GM19240 (cell line): ENCODE results near the gene IKZF2.
A peak's percentile ranks its signal among the peaks of the same experiment; 100 is the strongest.

Experiments
- DNase-seq: peaks from one replicate; pipeline ENCODE4 v3.0.0; 2011; ENCODE audit warnings: low spot score; ENCODE audit not compliant: insufficient read length

Gene IKZF2

DNA sequence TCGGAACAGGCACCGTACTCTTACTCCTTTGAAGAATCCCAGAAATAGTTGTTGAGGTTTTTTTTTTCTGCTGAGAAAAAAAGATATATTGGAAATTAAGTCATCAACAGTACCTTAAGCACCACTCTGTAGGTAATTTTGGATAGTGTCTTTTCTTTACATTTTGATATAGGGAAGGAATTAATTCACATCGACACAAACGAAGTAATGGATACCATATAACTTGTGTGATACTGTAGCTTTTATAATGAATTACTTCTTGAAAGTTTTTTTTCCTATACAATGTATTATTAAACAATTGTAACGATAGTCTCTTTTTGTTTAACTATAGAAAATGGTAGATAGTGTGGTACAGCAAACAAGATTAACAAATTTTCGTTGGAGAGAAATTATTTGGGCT, 1.5 kb upstream of the IKZF2 start:
- no peak for DNase-seq

DNA sequence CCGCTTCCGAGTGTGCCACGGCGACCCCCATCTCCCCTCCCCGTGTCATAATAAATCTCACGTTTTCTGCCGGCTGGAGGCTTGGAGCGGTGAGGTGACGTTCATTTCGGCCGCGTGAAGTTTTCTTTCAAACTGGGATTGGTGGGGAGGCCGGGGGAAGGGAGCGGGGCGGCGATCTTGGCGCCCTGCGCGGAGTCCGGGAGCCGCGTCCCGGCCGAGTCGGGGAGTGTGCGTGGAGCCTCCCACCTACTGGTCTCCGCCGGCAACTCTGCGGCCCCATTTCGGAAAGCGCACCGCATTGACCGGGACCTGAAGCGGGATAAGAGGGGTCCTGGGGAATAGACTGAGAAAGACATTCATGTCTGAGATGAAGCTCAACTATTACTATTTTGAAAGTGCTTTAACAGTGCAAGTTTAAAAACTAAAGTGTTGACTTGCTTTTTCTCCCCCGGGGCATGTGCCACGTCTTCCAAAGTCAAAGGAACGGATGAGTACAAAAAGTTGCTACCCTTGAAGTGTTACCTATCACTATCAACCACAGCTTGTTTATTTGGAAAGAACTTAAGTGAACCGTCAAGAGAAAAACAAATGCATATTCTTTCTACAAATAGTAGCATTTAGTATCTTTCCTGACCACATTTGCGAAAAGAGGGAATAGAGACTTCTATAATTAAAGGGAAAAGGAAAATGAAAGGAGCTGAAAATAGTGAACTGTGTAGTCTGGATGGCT, 818 bp upstream of the IKZF2 start:
- DNase-seq, result no peak

DNA sequence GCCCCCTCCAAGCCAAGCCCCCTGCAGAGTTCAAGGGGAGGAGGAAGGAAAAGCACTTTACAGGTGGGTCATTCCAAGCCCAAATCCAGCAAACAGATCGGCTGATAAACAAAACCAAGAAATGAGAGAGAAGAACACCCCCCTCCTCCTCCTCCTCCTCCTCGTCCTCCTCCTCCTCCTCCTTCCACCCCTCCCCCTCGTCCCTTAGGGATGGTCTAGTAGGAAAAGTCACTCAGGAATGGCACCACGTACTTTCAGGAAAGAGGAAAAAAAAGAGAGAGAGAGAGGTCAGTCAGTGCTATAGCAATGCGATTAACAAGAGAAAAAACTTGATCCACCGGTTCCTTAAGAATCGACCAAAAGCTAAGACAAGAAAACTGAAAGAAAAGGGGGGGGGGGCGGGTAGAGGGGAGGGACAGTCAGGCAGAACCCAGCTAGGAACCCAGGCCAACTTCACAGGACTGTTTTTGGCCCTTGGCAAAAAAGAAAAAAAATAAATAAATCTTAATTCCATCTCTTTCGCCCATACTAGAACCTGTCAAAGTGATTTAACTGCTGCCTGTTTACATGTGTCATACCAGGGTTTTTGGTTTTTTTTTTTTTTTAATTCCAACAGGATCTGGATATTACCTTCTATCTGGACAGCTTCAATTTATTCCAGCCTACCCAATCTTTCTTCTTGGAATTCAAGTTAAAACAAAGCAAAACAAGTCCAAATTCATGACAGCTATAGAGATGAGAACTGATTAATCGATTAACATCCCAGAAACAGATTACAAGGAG, 906 bp downstream of the IKZF2 start:
- DNase-seq, result no peak

DNA sequence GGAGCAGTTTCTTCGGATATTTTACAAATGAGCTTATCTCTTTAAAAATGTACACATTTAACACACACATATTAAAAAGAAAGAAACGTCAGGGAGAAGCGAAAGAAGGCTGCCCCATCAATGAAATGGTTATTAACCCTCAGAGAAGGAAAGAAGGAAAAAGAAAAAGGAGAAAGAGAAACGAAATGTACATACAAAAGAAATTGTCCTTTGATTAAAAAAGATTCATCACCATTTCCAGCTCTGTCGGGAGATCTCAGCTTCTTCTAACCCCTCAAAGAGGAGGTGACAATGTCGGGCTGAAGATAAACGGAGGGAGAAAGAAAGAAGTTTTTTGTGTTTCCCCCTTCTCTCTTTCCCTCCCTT, 1.5 kb downstream of the IKZF2 start:
- no peak for DNase-seq

DNA sequence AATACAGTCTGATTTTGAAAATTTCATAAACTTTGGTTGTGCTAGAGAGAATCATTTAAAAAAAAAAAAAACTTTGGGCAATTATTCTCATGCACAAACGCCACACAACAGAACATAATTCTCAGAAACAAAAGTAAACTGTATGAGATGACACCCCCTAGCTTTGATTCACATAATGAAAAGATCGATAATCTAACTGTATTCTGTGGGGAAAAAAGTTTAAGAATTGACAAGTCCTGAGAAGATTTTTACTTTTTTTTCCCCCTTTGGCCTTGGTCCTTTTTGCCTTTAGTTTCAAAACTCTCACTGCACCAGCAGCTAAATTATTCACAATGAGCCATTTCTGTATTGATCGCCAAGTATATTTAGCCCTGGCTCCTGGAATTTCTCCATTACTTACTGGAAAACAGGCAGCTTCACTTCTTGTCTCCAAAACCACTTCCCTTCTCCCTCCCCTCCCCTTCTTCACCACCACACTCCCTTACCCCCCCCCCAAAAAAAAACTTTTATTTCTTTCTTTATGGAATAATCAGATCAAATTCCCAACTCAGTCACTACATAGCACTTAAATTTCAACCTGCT, 2.0 kb downstream of the IKZF2 start:
- DNase-seq, result no peak

DNA sequence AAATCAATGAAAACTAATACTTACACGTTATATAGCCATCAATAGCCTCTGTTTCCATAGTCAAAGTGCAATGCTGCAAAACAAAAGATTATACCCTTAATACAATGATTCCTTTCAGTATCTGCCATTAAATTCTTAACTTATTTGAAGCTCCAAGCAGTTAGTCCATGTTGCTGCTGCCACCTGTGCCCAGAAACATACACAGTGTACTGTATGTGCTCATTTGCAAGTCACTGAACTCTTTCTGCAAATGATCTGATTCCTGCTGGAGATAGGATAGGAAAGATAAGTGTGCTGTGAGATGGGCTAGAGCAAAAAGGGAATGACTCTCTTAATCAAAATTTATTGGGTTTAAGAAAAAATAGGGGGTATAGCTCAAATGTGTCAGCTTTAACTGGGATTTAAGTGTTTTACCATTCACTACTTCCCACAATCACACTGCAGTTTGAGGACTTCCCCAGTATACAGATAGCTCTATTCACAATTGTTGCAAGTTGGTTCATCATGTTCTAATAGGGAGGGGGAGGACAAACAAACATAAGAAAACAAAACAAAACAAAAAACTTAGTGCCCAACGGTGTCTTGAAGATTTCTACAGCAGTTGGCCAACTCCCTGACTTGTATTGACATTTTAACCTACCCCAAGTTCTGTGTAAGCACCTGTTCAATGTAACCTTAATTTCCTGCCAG, 2.7 kb downstream of the IKZF2 start:
- DNase-seq, result no peak

DNA sequence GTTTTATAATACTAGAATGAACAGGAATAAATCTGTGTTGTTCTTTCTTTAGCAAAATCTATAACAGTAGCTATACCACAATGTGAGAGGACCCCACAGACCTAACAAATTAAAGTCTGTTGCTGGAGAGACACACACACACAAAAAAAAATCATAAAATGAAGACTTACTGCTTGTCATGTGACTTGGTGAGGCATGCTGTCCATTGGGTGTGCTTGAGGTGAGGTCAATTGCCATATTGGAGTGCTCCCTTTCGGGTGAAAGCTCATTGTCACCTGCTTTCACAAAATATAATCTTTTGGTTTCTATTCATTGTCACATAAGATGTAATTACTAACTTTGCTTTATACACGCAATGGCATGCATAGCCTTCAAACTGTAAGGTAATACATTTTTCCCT, 3.9 kb downstream of the IKZF2 start:
- no peak for DNase-seq

DNA sequence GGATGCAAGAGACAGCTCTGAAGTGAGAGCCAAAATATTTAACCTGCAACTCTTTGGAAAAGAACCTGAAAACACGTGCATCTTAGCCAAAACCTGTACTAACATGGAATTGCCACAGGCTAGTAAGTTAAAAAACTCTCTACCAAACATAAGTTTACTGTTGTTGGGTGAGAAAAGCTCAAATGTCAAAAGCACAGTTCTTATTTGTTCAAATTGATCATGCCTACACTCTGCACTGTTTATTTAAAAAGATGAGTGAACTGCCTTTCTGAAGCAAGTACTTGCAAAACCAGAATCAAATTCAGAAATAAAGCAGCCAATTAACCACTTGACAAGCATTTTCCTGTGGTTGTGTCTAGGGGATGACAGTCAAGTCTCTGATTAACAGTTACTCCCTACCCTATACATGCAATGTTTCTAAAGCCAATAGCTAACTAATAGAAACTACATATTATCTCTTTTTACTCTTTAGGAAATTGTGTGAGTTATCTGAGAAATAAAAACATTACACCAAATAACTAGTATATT, 5.6 kb downstream of the IKZF2 start:
- DNase-seq, result no peak

DNA sequence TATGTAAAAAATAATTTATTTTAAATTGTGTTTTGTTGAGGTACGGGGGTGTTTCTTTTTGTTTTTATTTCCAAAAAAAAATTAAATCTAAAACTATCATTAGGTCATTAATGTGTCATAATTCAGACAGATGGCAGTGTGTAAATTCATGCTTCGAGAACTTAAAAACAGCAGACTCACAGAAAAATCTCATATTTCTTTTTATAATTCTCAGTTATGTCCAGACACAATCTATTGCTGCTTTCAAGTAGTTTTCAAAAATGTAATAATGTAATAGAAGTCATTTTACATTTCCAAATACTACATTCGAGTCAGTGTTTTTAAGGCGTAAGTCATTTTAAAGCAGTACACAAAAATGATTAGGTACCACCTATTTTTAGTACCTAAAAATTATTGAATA, 14.3 kb downstream of the IKZF2 start:
- no peak for DNase-seq

DNA sequence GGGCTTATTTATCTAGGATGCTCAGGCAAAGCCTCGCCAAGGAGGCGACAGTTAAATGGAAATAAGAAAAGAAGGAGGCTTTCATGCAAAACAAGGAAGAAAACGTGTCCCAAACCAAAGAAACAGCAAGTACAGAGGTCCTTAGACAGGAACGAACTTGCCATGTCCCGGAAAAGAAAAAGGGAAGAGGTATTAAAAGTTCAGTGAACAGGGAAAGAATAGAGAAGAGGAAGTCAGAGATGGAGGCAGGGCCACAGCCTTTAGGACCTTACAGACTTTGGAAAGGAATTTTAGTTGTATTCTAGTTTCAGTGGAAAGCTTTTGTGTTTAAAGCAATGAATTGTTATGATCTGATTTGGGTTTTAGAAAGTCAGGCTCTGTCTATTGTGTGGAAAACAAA, 22.1 kb downstream of the IKZF2 start:
- DNase-seq, result no peak

DNA sequence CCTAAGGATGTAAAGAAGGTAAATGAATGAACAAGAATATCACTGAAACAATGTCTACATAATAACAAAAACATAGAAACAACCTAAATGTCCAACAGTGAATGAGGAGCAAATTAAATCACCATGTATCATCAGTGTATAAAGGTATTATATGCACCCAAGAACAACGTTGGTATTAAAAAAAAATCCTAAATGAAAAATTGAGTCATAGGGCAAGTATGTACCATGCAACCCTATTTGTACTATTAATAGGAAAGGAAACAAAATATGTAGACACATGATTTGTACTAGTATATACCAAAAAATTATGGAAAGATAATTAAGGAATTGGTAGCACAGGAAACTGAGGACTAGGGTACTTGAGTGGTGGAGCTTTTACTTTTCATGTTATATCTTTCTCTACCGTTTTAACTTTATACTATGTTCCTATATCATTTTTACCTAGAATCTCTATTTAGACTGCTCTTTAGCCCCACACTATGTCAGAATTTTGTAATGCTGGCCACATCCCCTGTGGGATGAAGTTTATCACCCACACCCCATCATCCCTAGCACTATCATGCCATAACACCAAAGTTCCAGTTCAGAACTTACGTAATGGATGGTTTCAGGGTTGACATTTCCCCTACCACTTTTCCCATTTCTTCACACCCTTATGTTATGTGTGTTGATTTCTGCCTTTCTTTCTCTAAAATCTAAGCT, 25.6 kb downstream of the IKZF2 start:
- no peak for DNase-seq

DNA sequence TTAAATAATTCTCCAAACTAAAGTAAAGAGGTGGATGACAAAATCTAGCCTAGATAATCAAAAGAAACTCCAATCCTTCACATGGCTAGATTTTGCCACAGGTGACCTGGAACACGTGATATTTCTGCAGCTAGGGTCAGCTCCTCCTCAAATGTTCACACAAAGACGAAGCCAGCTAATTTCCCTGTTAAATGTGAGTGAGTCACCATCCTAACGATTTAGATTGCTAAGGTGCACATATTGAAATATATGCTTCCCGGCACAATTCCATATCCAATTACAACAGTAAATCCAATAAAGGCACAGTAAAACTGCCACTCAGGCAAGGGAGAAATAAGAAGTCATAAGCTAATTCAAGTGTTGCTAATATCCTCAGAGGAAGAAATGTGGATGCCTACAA, 28.7 kb downstream of the IKZF2 start:
- no peak for DNase-seq

DNA sequence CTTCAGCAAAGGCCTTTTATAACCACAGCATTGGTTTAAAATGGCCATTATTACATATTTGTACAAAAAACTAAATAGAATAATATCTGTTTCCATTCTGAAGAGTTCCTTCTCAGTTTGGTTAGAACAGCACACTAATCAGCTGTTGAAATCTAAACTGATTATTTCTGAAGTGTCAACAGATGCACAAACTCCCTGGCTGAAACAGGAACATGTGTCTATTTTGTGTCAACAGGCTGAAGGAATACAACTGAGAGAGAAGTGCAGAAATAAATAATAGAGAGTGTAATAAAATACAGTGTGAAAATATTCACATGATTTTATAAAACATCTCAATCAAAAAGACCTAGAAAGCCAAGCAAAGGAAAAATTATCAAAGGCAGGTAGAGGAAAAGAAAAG, 29.7 kb downstream of the IKZF2 start:
- no peak for DNase-seq

DNA sequence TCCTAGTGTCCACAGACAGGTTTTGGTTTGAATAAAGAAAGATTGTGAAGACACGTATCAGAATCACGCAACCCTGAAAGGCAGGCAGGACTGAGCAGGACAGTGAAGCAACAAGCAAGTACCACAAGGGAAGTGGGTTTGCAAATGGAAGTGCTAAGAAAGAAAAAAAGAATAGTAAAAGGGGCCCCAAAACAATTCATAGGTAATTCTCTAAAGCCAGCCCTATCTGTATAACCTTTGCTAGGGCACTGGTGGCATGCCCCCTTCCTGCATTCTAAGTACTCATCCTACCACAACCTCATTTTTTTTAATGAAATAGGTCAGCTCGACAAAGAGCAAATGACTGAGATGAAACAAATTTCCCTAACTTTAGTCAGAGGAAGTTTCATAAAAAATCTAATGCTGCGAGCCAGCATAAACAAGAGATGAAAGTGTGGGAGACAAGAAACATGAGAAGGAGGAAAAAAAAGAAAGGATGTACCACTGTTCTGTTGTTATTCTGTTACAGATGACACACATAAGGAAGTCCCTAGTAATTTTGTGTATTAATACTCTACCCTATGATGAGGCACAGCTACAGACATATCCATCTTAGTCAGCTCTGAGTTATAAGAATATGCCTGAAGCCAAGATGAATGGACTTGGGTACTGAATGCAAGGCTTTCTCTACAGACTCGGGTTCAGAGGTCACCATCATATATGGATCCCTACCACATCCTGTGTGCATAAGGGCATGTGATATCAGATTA, 32.2 kb downstream of the IKZF2 start:
- peak; percentile 14 for DNase-seq

DNA sequence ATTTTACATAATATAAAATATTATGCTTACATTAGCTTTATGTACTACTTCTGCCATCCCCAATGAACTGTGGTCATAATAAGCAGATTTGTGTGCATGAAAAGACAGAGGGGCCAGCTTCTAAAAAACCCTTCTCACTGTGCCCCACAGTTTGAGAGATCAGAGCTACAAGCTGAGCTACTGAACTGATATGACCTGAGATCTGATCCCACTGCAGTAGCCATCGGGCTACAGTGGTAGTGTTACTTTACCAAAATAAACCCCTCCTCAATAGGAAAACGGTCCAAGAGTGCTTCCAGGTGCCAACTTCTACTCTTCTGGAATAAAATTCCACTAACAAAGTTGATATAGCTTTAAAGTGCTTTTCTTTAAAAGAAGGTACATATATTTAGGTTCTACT, 43.1 kb downstream of the IKZF2 start:
- no peak for DNase-seq

DNA sequence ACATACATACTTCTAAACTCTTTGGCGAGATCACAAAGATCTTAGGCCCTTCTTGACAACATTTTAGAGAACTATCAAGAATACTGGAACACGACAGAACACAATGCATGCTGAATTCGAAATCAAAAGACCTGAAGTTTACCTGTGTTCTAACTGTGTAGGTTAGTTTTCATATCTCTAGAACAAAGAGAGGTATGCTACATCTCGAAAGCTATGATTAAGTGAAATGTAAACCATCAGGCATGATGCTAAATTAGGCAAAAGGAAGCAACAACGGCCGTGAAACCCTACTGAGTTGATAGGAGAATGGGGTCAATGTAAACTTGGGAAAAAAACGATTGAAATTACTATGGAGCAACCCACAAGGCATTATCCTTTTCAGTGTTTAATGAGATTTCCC, 43.7 kb downstream of the IKZF2 start:
- DNase-seq, result no peak

DNA sequence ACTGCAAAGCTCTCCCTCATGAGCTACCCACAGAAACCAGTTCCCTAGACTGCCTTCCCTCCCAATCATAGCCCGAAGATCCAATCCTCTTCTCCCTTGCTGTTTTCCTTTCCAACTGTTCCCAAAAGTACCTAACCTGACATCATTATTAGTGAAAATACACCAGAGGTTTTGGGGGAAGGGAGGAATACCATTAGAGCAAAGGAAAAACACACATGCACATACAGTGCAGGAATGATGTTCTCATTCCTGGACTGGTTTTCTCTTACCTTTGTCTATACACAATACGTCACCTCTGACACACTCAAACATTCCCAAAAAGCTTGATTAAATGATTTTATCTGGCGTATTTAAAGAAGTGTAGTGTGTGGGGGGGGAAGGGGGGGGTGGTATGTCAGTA, 46.2 kb downstream of the IKZF2 start:
- no peak for DNase-seq

DNA sequence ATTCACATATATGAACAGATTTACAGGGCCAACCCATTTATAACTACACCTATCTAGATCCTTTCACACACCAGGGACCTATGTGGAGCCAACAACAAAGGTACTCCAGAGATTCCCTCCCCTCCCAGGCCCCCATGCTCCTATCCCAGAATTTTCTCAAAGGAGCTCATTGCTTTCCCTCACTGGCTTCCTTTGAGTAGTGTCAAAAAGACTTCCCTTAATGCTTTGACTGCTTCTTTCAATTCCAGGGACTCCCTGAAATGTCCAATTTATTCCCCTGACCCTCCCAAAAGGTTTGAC, 46.6 kb downstream of the IKZF2 start:
- DNase-seq, result no peak

DNA sequence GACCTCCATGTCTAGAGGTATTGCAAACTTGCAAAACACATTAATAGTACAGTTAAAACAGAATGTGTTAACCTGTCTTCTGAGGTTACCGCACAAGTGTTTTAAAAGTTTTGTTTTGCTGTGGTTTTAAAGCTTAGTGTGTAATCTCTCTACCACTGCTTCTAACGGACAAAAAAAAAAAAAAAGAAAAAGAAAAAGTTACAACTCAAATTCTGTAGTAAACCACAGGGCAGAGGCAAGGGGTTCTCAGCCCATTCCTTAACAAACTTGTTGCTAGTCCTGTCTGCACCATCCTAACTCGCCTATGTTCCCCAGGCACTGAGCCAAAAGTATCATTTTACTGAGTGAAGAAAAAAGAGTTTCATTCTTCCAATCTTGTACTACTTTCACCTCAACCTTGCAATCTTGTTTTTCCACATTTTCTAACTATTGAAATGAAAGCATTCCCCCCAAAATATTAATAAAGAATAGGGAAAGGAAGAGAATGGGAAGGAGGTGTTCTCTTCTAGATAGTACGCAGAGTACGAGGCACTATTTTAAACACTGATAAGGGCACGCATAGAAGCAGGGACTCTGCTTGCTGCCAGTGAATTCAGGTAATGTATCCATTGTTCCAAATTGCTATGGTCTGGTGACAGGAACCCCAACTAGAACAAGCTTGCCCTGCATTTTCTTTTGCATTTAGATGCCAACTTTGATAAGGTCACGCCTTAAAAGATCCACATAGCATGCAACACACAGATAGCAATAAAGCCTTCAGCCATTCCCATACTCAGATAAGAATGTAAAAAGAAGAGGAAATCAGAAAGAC, 47.1 kb downstream of the IKZF2 start:
- no peak for DNase-seq
